HepG2 (cell line): ENCODE results near the gene TSKU. TPM values are rescaled to one million over a fixed set of nuclear protein-coding genes. Genes with fewer than 3 reads are reported as not detected.
A peak's percentile ranks its signal among the peaks of the same experiment; 100 is the strongest.

ENCODE experiments used
- ATAC-seq: fragments of 200-7000 bp; cut with Tn5 transposase; 3 replicates; pipeline ENCODE4 v1.9.1; 2020; ENCODE audit warnings: mild to moderate bottlenecking, moderate library complexity
- BruUV-seq: library from RNA; stranded (reverse); fragments of 400-500 nt; replicated peaks from 2 replicates; lab custom pipeline; 2021; lab: Mats Ljungman, UMichigan
- CTCF ChIA-PET: fragments of 300-600 bp; formaldehyde crosslinking; extraction: SDS; loops from one replicate; lab custom pipeline; 2021; ENCODE audit warnings: low total read pairs, inconsistent platforms, low intra/inter-chr PET ratio; lab: Yijun Ruan, JAX
- POLR2A ChIA-PET: fragments of 350-600 bp; sonication (Branson Sonifier 250); formaldehyde crosslinking; loops from one replicate; lab custom pipeline; 2020; ENCODE audit warnings: antibody characterized with exemption, inconsistent platforms; lab: Yijun Ruan, JAX
- DNase-seq: peaks from one replicate; pipeline ENCODE4 v3.0.0-alpha.2; 2015; ENCODE audit warnings: low spot score
- FAIRE-seq: peaks from 3 replicates; lab custom pipeline; 2011; peaks lifted over from hg19 to GRCh38; lab: Jason Lieb, UNC
- H2AFZ ChIP-seq: one replicate; pipeline ENCODE4 v1.6.1; 2011; ENCODE audit warnings: low read length, inconsistent platforms
- H3K27ac ChIP-seq: fragments of 300-600 bp; 3 replicates; pipeline ENCODE4 v1.8.0; 2011; ENCODE audit warnings: mixed run types, mild to moderate bottlenecking, mixed read lengths, low read length, inconsistent platforms; ENCODE audit not compliant: insufficient read depth; ENCODE audit errors: extremely low read length
- H3K27me3 ChIP-seq, 2 experiments: fragments of 200-600 bp in 1 of 2; 2 replicates in 1 of 2; 3 replicates in 1 of 2; pipeline versions ENCODE4 v1.6.0 to v1.8.0; 2011; ENCODE audit warnings: low read length in 2 of 2, mild to moderate bottlenecking in 2 of 2, moderate library complexity in 2 of 2, inconsistent platforms in 1 of 2; ENCODE audit not compliant: insufficient read depth in 2 of 2, control insufficient read depth in 1 of 2
- H3K36me3 ChIP-seq, 2 experiments: fragments of 200-600 bp in 1 of 2; replicated peaks in 1 of 2; 2 replicates in 1 of 2; 3 replicates in 1 of 2; pipeline versions ENCODE4 v1.5.1 to v1.8.0; 2011; ENCODE audit warnings: low read length in 2 of 2, inconsistent platforms in 1 of 2; ENCODE audit not compliant: insufficient read depth in 2 of 2, control insufficient read depth in 1 of 2
- H3K4me1 ChIP-seq: 2 replicates; pipeline ENCODE4 v1.5.1; 2012; ENCODE audit warnings: low read length, inconsistent platforms; ENCODE audit not compliant: insufficient read depth
- H3K4me2 ChIP-seq: 2 replicates; pipeline ENCODE4 v1.6.0; 2011; ENCODE audit warnings: low read depth, low read length, inconsistent platforms
- H3K4me3 ChIP-seq, 3 experiments: fragments of 200-600 bp in 1 of 3; sonication (generic), shearing (Covaris generic) in 1 of 3; replicated peaks in 1 of 3; 2 replicates each; pipeline ENCODE4 v1.5.1; 2011 to 2016; ENCODE audit warnings: low read length in 3 of 3, inconsistent platforms in 2 of 3, low read depth in 2 of 3, mild to moderate bottlenecking in 2 of 3, control low read depth in 1 of 3, mixed read lengths in 1 of 3; ENCODE audit not compliant: insufficient read depth in 1 of 3
- H3K79me2 ChIP-seq: one replicate; pipeline ENCODE4 v1.6.1; 2011; ENCODE audit warnings: low read length, inconsistent platforms; ENCODE audit not compliant: insufficient read depth
- H3K9ac ChIP-seq: 2 replicates; pipeline ENCODE4 v1.6.0; 2011; ENCODE audit warnings: mild to moderate bottlenecking, low read depth, low read length, inconsistent platforms; ENCODE audit not compliant: insufficient read depth
- H3K9me3 ChIP-seq: 2 replicates; pipeline ENCODE4 v1.5.1; 2012; ENCODE audit warnings: mild to moderate bottlenecking, low read length
- H4K20me1 ChIP-seq: 2 replicates; pipeline ENCODE4 v1.6.0; 2011; ENCODE audit warnings: inconsistent platforms, mild to moderate bottlenecking, low read length, moderate library complexity; ENCODE audit not compliant: insufficient read depth
- HIVEP1 ChIP-seq: sonication (generic); formaldehyde crosslinking; IDR thresholded peaks from 2 replicates; pipeline ENCODE4 v1.4.0; 2020; ENCODE audit warnings: mild to moderate bottlenecking, missing genetic modification reagents
- RFX1 ChIP-seq: fragments of 450-650 bp; IDR thresholded peaks from 2 replicates; pipeline ENCODE4 v1.6.1; 2017
- STAG1 ChIP-seq: sonication (generic); formaldehyde crosslinking; IDR thresholded peaks from 2 replicates; pipeline ENCODE4 v1.4.0; 2020; ENCODE audit warnings: missing genetic modification reagents
- ZNF383 ChIP-seq: sonication (generic); formaldehyde crosslinking; IDR thresholded peaks from 2 replicates; pipeline ENCODE4 v1.4.0; 2020; ENCODE audit warnings: missing genetic modification reagents, mild to moderate bottlenecking, borderline replicate concordance
- ZNF572 ChIP-seq: sonication (generic); formaldehyde crosslinking; IDR thresholded peaks from 2 replicates; pipeline ENCODE4 v1.5.1; 2020; ENCODE audit warnings: mild to moderate bottlenecking, missing genetic modification reagents
- WGBS: methylation state at CpG from one replicate; pipeline ENCODE4 v1.1.6; 2017; ENCODE audit warnings: low lambda C conversion rate; 5-methylcytosine and 5-hydroxymethylcytosine counted together
- in situ Hi-C: cut with HindIII; loops from 2 replicates; pipeline ENCODE4 v1.10.0; 2017; ENCODE audit warnings: low pct_unique_long_range_greater_than_20kb; ENCODE audit not compliant: extremely low pct_ligation_motif_present
- intact Hi-C: fragments of 100-400 bp; cut with micrococcal nuclease; formaldehyde crosslinking; loops from one replicate; pipeline ENCODE4 v1.10.0; 2022; ENCODE audit not compliant: unreplicated experiment
- polyA plus RNA-seq, 8 experiments: library from polyadenylated mRNA; depleted of rRNA in 3 of 8; stranded (reverse) in 7 of 8; unstranded in 1 of 8; fragments of >200 nt; fragmentation: Illumina TruSeq in 4 of 8; extraction: Trizol in 4 of 8; gene quantifications; 2 replicates each; pipeline versions ENCODE4 v1.2.1 to v1.2.3, GENCODE V29; 2011 to 2016; ENCODE audit warnings: low read depth in 4 of 8, missing spikeins in 1 of 8, mixed read lengths in 1 of 8; ENCODE audit not compliant: insufficient read depth in 1 of 8
- total RNA-seq, 5 experiments: library from RNA; depleted of rRNA; stranded (reverse); fragments of >200 nt; fragmentation: Illumina TruSeq; extraction: Trizol; gene quantifications; 2 replicates each; pipeline ENCODE4 v1.2.3, GENCODE V29; 2016; ENCODE audit warnings: low read depth in 1 of 5
- TF ChIP-seq, protein P1 (sequence below): sonication (generic); formaldehyde crosslinking; IDR thresholded peaks from 2 replicates; pipeline ENCODE4 v1.5.0; 2020; ENCODE audit warnings: mild to moderate bottlenecking, missing genetic modification reagents, moderate library complexity

The TSKU gene
- total and polyA plus RNA-seq, 2 of the 13 experiments (the other 11 are each of a cell fraction or from before 2014, with no cell fraction given): 20.3 to 21.4 TPM

GRCh38 chr11:76762356-76762752 is 20.8 kb upstream of the TSKU start:
- Histone ChIP-seq H2AFZ (no peak overlapping the region), H3K9me3 (no peaks in the 10 kb centered on the region), H3K27me3 (no peaks in the 10 kb centered on the region), H3K9ac (no peak overlapping the region), H3K36me3 (no peaks in the 10 kb centered on the region), H3K79me2 (no peaks in the 10 kb centered on the region), H3K4me2 (no peak overlapping the region), H4K20me1 (no peaks in the 10 kb centered on the region), H3K4me3 (no peak overlapping the region), H3K4me1 (peaks cover 29% of the 10 kb centered on the region), H3K27ac (no peak overlapping the region)
- ChIA-PET POLR2A (no interaction called here), CTCF (no interaction called here)
- in situ Hi-C loops: no loop called here
- TF ChIP-seq HIVEP1 (CRISPR knock-in tag) (no peak), ZNF383 (CRISPR knock-in tag) (no peak), RFX1 (no peak)
- BruUV-seq: no TSS peak
- ATAC-seq: no peak
- 86% methylated on average over 5 of the region's 5 CpGs for WGBS
- DNase-seq: no peak
- intact Hi-C loops: no loop called here
- no peak for FAIRE-seq

DNA sequence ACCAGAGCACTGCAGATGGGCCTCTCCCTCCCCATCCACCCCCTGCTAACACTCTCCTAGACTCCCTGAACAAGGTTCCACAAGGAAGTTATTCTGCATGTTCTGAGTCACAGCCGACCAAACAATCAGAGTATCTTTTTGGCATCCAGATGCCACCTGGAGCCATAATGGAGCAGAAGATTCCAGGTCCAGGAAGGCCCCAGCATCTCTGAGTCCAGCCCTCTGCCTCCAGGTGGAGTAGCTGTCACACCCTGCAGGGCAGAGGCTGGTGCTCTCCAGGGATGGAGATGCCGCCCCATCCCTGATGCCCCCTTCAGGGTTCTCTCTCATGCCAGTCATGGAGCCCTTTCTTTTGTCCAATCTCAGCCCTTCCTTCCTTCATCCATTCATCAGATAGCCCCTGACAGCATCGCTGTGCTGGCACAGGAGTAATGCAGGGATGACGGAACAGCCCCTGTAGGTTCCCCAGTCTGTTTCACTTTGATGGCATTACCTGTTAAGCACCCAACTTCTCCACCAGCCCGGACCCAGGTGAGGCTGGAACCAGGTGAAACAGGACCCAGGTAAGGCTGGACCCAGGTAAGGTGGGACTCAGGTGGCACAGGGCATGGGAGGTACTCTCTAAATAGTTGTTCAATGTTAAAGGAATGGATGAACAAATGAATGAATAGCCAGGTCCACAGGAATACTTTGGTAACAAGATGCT is 20.1 kb upstream of the TSKU start:
- no peak overlapping the region for H3K4me2 ChIP-seq
- intact Hi-C loops: no loop called here
- in situ Hi-C loops: no loop called here

More for the DNA sequence above, 20.1 kb upstream of the TSKU start:
- no peaks in the 10 kb centered on the region for H3K79me2 ChIP-seq
- H2AFZ ChIP-seq: no peak overlapping the region
- no peak overlapping the region for H3K9ac ChIP-seq
- ChIA-PET POLR2A (no interaction called here), CTCF (no interaction called here)
- H3K4me3 ChIP-seq: no peak overlapping the region
- DNase-seq (no peak), ATAC-seq (no peak), FAIRE-seq (no peak)
- no TSS peak for BruUV-seq
- H3K9me3 ChIP-seq: no peaks in the 10 kb centered on the region
- 81% methylated on average over 5 of the region's 5 CpGs for WGBS
- peaks cover 36% of the 10 kb centered on the region for H3K4me1 ChIP-seq
- H3K27me3 ChIP-seq: no peaks in the 10 kb centered on the region
- H3K36me3 ChIP-seq: no peaks in the 10 kb centered on the region
- TF ChIP-seq ZNF572 (CRISPR knock-in tag) (no peak), STAG1 (CRISPR knock-in tag) (peak; percentile 57)
- TF ChIP-seq, protein P1, sequence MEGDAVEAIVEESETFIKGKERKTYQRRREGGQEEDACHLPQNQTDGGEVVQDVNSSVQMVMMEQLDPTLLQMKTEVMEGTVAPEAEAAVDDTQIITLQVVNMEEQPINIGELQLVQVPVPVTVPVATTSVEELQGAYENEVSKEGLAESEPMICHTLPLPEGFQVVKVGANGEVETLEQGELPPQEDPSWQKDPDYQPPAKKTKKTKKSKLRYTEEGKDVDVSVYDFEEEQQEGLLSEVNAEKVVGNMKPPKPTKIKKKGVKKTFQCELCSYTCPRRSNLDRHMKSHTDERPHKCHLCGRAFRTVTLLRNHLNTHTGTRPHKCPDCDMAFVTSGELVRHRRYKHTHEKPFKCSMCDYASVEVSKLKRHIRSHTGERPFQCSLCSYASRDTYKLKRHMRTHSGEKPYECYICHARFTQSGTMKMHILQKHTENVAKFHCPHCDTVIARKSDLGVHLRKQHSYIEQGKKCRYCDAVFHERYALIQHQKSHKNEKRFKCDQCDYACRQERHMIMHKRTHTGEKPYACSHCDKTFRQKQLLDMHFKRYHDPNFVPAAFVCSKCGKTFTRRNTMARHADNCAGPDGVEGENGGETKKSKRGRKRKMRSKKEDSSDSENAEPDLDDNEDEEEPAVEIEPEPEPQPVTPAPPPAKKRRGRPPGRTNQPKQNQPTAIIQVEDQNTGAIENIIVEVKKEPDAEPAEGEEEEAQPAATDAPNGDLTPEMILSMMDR (CRISPR knock-in tag): peak; percentile 45
- H4K20me1 ChIP-seq: no peaks in the 10 kb centered on the region
- no peak overlapping the region for H3K27ac ChIP-seq
